NK-92 (cell line): ENCODE results near the gene RDH5.

Experiments
- DNase-seq: peaks from one replicate; lab custom pipeline; 2025; ENCODE audit not compliant: unreplicated experiment; lab: John Stamatoyannopoulos, UW

RDH5 gene

GRCh38 chr12:55696141-55696540 lies 24.1 kb upstream of the RDH5 start:
- no peak for DNase-seq

DNA sequence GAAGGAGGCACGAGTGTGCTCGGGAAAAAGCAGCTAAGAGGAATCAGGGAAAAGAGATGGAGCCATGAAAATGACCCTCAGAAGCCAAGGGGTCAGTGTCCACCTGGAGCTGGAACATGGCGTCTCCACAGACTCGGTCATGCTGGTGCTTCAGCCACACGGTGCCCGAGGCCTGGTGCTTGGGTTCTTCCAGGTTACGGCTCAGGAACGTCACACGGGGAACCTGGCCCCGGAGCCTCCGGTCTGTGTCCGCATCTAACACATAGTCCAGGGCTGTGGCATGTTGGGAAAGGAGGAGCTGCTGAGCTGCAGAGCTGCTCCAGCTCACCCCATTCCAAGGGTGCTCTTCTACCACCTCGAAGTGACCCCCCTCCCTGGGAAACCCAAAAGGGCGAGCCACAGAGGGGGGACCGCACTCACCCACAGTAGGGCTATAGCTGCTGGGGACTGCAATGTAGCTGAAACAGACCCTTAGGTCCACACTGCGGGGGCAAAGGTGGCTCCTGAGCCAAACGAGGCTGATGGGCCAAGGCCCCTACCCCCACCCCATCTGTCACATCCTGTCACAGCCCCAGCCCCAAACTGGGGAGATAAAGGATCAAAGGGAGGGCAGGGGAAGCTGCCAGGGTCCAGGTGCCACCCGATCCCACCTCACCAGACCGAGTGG lies 23.3 kb upstream of the RDH5 start:
- DNase-seq: no peak

- no peak for DNase-seq
Measured at GRCh38 chr12:55697686-55698085, 22.5 kb upstream of the RDH5 start.

DNA sequence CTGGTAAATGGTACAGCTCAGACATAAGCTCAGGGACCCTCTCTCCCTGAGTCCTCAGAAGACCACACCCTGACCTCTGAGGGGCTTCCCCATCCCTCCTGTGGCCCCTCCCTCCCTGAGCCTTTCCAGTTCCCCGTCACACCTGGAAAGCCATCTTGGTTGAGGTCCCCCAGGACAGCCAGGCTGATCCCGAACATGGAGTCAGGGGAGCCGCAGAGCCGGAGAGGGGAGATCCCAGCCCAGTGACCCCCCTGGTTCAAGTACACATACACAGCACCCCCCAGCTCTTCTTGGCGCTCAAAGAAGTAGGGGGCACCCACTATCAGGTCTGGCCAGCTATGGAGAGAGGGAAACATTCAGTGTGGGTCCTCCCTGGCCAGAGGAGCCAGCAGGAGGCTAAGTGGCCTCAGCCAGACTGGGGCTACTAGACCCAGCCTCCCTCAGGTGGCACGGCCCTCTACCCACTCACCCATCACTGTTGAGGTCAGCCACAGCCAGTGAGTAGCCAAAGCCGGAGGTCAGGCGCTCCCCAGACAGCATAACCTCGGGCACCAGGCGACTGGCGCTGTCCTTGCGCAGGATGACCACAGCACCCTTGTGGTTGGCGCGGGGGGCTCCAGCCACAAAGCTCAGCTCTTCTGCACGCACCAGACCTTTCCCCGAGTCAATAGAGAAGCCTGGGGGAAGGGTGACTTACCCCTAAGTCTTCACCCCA lies 21.8 kb upstream of the RDH5 start:
- no peak for DNase-seq

- DNase-seq: no peak
Measured at GRCh38 chr12:55698965-55699364, 21.2 kb upstream of the RDH5 start.

GRCh38 chr12:55699471-55700055 lies 20.6 kb upstream of the RDH5 start:
- DNase-seq: no peak

DNA sequence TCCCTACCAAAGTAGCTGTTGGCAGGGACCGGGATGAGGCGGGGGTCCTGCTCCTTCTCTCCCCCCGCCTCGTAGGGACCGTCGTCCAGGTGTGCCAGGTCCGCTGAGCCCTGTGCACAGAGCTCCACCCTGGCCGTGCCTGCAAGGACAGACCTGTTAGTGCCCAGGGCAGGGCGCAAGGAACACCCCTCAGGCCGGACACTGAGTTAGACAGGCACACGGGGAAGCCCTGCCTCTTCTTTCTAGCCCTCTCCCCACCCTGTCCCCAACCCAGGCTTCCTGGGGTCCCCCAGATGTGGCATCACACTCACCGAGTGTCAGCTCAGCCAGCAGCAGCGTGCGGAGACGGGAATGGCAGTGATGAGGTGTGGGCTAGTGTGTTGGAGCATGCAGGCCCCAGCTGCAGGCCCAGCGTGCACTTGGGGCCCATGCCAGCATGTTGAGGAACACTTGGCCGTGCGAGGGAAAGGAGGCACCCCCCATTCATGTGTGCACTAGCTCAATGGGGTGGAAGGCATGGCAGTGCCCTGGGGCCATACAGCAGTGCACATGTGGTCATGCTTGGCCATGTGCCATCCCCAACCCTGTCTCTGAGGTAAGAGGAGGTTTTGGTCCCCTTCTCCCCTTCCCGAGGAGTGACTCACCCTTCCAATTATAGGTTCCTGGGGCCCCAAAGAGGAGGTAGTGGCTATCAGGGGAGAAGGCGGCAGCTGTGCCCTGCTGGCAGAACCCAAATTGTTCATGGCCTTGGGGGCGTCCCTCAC lies 19.8 kb upstream of the RDH5 start:
- no peak for DNase-seq

DNA sequence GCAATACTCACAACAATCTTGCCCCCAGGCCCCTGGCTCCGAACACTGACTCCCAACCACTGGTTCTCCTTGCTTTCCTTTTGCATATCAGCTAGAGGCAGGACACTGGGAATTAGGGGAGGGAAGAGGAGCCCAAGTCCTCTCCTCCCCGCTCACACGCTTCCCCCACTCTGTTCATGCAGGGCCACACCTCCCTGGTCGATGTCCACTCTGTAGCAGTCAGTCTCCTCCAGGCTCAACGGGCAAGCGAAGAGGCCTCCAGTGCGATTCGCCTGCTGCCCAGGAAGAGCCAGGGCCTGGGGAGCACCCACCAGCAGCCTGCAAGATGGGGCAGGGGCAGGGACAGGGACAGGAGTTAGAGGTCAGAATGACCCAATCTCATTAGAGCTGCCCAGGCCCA lies 17.3 kb upstream of the RDH5 start:
- no peak for DNase-seq

GRCh38 chr12:55703288-55703687 lies 16.9 kb upstream of the RDH5 start:
- no peak for DNase-seq

GRCh38 chr12:55703901-55704761 lies 16.1 kb upstream of the RDH5 start:
- DNase-seq: no peak

- no peak for DNase-seq
Measured at GRCh38 chr12:55704824-55705718, 15.1 kb upstream of the RDH5 start.

GRCh38 chr12:55705782-55706402 lies 14.3 kb upstream of the RDH5 start:
- DNase-seq: no peak

DNA sequence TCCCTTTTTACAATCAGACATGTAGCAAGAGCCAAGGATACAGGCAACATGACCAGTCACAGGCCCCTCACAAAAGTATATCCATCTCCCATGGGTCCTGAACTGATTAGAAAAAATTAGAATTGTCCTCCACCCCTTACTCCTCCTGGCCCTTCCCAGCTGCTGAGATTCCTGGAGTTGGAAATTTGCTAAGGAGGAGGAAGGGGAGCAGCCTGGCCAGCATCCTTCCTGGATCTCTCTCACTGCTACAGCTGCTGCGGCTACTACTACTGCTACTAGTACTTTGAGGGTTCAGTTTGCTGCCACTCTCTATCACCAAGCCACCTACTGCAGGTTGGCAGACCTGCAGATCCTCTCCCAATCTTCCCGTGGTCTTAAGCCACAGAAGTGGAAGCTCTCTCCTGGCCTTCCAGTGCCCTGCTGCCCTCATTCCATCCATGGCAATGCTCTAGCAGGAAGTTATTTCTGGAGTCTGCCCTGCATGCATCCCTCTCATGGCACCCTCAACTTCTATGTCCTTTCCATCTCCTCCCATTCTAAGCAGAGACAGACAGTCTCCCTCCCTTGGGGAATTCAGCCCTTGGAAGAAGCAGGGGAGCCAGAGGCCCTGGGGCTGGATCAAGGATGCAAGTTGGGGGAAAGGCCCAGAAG lies 13.5 kb upstream of the RDH5 start:
- DNase-seq: no peak

GRCh38 chr12:55707219-55707671 lies 12.9 kb upstream of the RDH5 start:
- no peak for DNase-seq

GRCh38 chr12:55707841-55708694 lies 12.1 kb upstream of the RDH5 start, which contains the start of gene ITGA7:
Gene ITGA7 (minus strand): TSS chr12:55707904. CDS start chr12:55707682, 222 bp downstream.
- DNase-seq: no peak

- no peak for DNase-seq
Measured at GRCh38 chr12:55708695-55709233, 11.4 kb upstream of the RDH5 start.

- no peak for DNase-seq
Measured at GRCh38 chr12:55711786-55712553, 8.2 kb upstream of the RDH5 start.
